ENCODE data around the gene BABAM2. TPM values are rescaled to one million over a fixed set of nuclear protein-coding genes. Genes with fewer than 3 reads are reported as not detected.

BABAM2 gene
- total and polyA plus RNA-seq, 2 of the 4 experiments (the other 2 are of a cell fraction): 20.9 to 23.1 TPM

DNA sequence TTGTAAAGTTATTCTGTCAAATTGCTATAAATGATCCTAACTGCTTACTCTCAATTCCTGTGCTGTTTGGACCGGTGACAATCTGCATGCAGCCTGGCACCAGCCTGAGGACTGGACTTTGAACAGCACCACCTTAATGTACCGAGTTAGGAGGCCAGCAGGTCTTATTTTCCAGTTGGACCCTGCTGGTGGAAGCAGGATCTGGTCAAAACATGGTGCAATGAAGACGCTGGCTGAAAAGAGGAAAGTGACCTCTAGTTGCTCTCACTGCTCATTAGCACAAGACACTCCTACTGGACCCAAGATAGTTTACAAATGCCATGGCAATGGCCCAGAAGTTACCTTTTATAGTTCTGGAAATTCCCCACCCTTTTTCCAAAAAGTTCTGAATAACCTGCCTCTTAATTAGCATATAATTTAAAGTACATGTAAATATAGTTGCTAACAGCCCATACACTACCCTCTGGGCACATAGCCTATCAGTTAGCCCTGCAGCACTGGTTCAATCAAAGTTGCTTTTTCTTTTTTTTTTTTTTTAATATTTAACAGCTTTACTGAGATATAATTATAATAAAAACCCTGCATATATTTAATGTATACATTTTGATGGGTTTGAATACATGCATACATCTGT, 36.2 kb upstream of the BABAM2 start:
- Histone ChIP-seq H3K23ac (ENCODE audit: low read depth, low read length) (no peak overlapping the region), H2BK20ac (ENCODE audit: low read depth, low read length) (peak overlapping the region; percentile 53; the same call in 1 of the 2 replicates), H2AK9ac (replicated peaks; ENCODE audit: low read depth, low read length, poor library complexity) (no peak overlapping the region), H4K20me1 (ENCODE audit: insufficient read depth, low read length) (no peaks in the 10 kb centered on the region), H3K56ac (ENCODE audit: extremely low read depth, insufficient read depth, low read length) (no peak overlapping the region), H4K5ac (ENCODE audit: low read depth, low read length) (no peak overlapping the region), H2BK120ac (ENCODE audit: low read depth, low read length) (peak overlapping the region; percentile 95), H2BK5ac (ENCODE audit: low read depth, low read length, poor library complexity, severe bottlenecking) (no peak overlapping the region), H2BK15ac (ENCODE audit: low read depth, low read length) (peak overlapping the region; percentile 79; the same call in 2 of the 3 replicates), H3K4me2 (ENCODE audit: low read depth, low read length) (no peak overlapping the region), H3K9ac (ENCODE audit: low read depth, low read length) (no peak overlapping the region), H3K4ac (ENCODE audit: low read depth, low read length) (peak overlapping the region; percentile 50), H3K36me3 (ENCODE audit: control insufficient read depth, insufficient read depth, low read length) (no peaks in the 10 kb centered on the region), H3K14ac (replicated peaks; ENCODE audit: low read depth, low read length) (no peak overlapping the region; the same call in 1 of the 2 replicates), H3K4me3 (ENCODE audit: insufficient read depth, low read depth, low read length) (no peak overlapping the region), H4K8ac (ENCODE audit: low read depth in 2 of 2, low read length in 2 of 2) (no peak overlapping the region; a peak in 1 of 4 replicates), H3K18ac (ENCODE audit: low read depth, low read length) (peak overlapping the region; percentile 12; the same call in 1 of the 2 replicates), H3K27me3 (ENCODE audit: control insufficient read depth, insufficient read depth, low read length) (no peaks in the 10 kb centered on the region), H2AFZ (replicated peaks; ENCODE audit: low read length, poor library complexity) (no peak overlapping the region), H3K9me1 (ENCODE audit: insufficient read depth, low read length) (peaks cover 7% of the 10 kb centered on the region), H3K4me1 (ENCODE audit: control insufficient read depth, insufficient read depth, low read length) (peaks cover 12% of the 10 kb centered on the region), H3K79me1 (ENCODE audit: low read depth in 1 of 2, low read length in 2 of 2) (0 out of 4 replicates have a peak, but pooled peaks cover 0 to 3% of the 10 kb centered on the region in 2 experiments), H4K91ac (ENCODE audit: insufficient read depth, low read depth, low read length) (peak overlapping the region; percentile 32), H3K9me3 (ENCODE audit: control insufficient read depth, insufficient read depth, low read length) (no peaks in the 10 kb centered on the region), H2AK5ac (ENCODE audit: low read depth, low read length) (peak overlapping the region; percentile 92), H3K27ac (ENCODE audit: insufficient read depth, low read length) (no peak overlapping the region)
- in situ Hi-C loops (cut with MboI; ENCODE audit: low sequenced_read_pairs) (no loop called here), dilution Hi-C loops (cut with HindIII; ENCODE audit: low sequenced_read_pairs, unreplicated experiment) (no loop called here), intact Hi-C loops (cut with micrococcal nuclease) (no loop called here)
- TF ChIP-seq, protein P1, sequence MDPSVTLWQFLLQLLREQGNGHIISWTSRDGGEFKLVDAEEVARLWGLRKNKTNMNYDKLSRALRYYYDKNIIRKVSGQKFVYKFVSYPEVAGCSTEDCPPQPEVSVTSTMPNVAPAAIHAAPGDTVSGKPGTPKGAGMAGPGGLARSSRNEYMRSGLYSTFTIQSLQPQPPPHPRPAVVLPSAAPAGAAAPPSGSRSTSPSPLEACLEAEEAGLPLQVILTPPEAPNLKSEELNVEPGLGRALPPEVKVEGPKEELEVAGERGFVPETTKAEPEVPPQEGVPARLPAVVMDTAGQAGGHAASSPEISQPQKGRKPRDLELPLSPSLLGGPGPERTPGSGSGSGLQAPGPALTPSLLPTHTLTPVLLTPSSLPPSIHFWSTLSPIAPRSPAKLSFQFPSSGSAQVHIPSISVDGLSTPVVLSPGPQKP (IDR thresholded peaks at IDR 0.05; ENCODE audit: borderline replicate concordance, low read depth, low read length): no peak
- TF ChIP-seq MAFK (IDR thresholded peaks at IDR 0.05; ENCODE audit: low read depth, low read length) (no peak), NFE2L2 (IDR thresholded peaks at IDR 0.05; ENCODE audit: low read depth, low read length) (no peak), RFX5 (IDR thresholded peaks at IDR 0.05; ENCODE audit: low read depth, low read length) (no peak), CEBPB (IDR thresholded peaks at IDR 0.05; ENCODE audit: low read depth, low read length) (no peak), RAD21 (IDR thresholded peaks at IDR 0.05; ENCODE audit: low read length) (no peak), BHLHE40 (IDR thresholded peaks at IDR 0.05; ENCODE audit: low read depth, low read length) (no peak), POLR2A (IDR thresholded peaks at IDR 0.05; ENCODE audit: low read depth, low read length) (no peak), MXI1 (IDR thresholded peaks at IDR 0.05; ENCODE audit: borderline replicate concordance, low read depth, low read length) (no peak), SMC3 (IDR thresholded peaks at IDR 0.05; ENCODE audit: low read depth, low read length) (no peak), MAZ (IDR thresholded peaks at IDR 0.05; ENCODE audit: borderline replicate concordance, low read depth, low read length) (no peak)
- no peak for DNase-seq
- no CpG with 5 or more reads among the region's 3 CpGs for WGBS, 2 experiments (ENCODE audit: extremely low coverage in 2 of 2, insufficient read length in 1 of 2)
- no peak for ATAC-seq (ENCODE audit: low read depth)
- POLR2A ChIA-PET (ENCODE audit: unreplicated experiment): no interaction called here
- CTCF ChIA-PET: no interaction called here
- no TSS peak for BruUV-seq (replicated peaks)
